Skeletal muscle cell (primary cell): ENCODE measurements around the gene CCL26.

Experiments
- DNase-seq: peaks from one replicate; pipeline ENCODE4 v3.0.0-alpha.2; 2010; ENCODE audit warnings: low read depth
- H3K4me3 ChIP-seq: 2 replicates; pipeline ENCODE4 v1.5.1; 2011; ENCODE audit warnings: low read depth, mild to moderate bottlenecking, control low read depth, low read length, moderate library complexity

Gene CCL26

GRCh38 chr7:75772081-75773077 lies at the start of gene CCL26:
Gene CCL26 (minus strand): TSS chr7:75772211. CDS start chr7:75772176, 35 bp downstream.
- peak; percentile 70 for DNase-seq
- H3K4me3 ChIP-seq = no peak within 1 kb of the TSS

DNA sequence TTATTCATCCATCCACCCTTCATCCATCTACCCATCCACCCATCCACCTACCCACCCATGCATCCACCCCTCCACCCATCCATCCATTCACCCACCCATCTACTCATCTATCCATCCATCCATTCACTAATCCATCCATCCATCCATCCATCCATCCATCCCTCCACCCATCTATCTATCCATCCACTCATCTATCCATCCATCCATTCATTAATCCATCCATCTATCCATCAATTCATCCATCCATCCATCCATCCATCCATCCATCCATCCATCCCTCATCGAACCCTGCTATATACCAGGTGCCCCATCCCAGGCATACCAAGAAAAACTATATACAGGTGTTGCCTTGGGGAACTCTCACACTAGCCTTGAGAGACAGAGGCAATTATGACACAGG lies 48.7 kb upstream of the CCL26 start:
- H3K4me3 ChIP-seq = no peak overlapping the region
- DNase-seq = no peak

- no peak overlapping the region for H3K4me3 ChIP-seq
- DNase-seq = no peak
Observed at GRCh38 chr7:75819711-75820110, 47.7 kb upstream of the CCL26 start.

GRCh38 chr7:75818472-75818871 lies 46.5 kb upstream of the CCL26 start:
- H3K4me3 ChIP-seq = no peak overlapping the region
- no peak for DNase-seq

- no peak overlapping the region for H3K4me3 ChIP-seq
- no peak for DNase-seq
Observed at GRCh38 chr7:75817116-75817515, 45.1 kb upstream of the CCL26 start.

DNA sequence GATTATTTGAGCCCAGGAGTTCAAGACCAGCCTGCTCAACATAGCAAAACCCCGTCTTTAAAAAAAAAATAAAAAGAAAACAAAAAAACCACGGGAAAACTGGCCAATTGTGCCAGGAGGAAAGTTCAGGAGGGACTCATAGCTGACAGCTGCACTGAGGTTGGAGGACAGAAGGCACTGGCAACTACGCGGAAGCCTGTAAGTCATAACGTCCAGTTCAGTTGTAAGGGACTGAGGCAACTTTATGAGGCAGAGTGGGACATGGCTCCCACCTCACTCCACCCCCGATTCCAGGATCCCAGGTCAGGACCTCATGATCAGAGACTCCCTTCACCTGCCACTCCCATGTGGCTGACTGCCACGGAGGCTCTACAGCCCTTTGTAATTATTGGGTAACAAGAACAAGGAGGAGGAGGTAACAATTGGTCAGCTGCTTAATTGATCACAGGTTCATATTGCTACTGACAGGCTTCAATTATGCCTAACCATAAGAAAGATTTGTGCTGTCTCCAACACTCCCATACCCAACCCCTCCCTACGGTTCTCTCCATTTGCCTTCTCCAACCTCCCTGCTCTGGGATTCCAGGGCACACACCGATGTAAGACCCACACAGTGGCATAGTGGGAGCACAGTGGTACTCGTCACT lies 43.5 kb upstream of the CCL26 start:
- no peak for DNase-seq
- no peak overlapping the region for H3K4me3 ChIP-seq

- no peak for DNase-seq
- no peak overlapping the region for H3K4me3 ChIP-seq
Observed at GRCh38 chr7:75814407-75814947, 42.5 kb upstream of the CCL26 start.

- DNase-seq = no peak
- H3K4me3 ChIP-seq = no peak within 1 kb of the TSS
Observed at GRCh38 chr7:75813781-75814236, 41.8 kb upstream of the CCL26 start, which contains the start of gene CCL24. Gene CCL24 (minus strand): TSS chr7:75813806. CDS start chr7:75813715, 91 bp downstream.

DNA sequence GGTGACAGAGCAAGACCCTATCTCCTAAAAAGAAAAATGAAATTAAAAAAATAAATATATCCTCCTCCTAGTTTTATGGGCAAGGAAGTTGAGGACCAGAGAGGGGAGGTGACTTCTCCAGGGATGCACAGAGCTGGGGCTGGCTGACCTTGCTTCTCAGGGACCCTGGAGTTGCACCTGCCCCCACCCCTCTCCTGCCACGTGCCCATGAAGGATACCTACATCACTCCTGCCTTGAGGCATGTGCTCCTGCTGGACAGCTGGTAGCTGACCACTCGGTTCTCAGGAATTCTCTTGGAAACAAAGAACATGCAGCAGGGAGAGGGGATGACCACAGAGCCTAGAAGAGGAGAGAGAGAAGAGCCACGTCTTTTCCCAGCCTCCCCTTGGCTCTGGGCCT lies 41.1 kb upstream of the CCL26 start:
- no peak for DNase-seq

DNA sequence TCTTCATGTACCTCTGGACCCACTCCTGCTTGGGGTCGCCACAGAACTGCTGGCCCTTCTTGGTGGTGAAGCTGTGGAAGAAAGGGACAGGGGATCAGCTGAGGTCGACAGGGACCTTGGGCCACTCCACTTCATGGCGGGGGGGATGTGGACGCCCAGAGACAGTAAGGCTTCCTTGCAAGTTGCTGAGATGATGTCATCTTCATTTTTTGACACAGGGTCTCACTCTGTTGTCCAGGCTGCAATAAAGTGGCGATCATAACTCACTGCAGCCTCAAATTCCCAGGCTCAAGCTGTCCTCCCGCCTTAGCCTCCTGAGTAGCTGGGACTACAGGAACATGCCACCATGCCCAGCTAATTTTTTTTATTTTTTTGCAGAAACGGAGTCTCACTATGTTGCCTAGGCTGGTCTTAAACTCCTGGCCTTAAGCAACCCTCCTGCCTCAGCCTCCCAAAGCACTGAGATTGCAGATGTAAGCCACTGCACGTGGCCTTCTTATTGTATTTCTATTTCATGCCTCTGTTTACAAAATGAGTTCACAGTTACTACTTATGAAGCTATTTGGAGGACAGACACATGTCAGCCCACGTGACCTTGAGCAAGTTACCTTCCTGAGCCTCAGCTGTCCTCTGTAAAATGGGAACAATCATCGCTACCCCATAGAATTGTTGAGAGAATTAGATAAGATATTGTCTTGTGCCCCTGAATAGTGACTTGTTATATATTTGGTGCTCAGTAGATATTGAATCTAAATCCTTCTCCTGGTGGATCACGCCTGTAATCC lies 40.1 kb upstream of the CCL26 start:
- H3K4me3 ChIP-seq = no peak overlapping the region
- no peak for DNase-seq

More for the DNA sequence above, 41.1 kb upstream of the CCL26 start:
- no peak overlapping the region for H3K4me3 ChIP-seq

- DNase-seq = no peak
- H3K4me3 ChIP-seq = no peak overlapping the region
Observed at GRCh38 chr7:75809396-75809795, 37.4 kb upstream of the CCL26 start.

DNA sequence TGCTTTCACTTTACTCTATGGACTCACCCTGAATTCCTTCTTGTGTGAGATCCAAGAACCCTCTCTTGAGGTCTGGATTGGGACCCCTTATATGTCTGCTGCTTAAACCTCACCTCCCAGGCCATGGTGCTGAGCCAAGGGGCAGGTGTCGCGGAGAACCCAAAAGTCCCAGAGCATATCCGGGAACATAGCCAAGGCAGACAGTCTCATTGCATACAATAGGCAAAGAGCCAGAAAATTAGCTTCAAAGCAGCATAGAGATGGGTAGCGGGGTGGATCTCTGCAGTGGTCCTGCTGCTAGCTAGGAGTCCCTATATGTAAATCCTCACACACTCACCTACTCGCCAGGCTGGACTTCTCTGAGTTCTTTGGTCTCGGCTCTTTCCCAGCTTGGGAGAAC lies 36.1 kb upstream of the CCL26 start:
- no peak overlapping the region for H3K4me3 ChIP-seq
- DNase-seq = no peak

DNA sequence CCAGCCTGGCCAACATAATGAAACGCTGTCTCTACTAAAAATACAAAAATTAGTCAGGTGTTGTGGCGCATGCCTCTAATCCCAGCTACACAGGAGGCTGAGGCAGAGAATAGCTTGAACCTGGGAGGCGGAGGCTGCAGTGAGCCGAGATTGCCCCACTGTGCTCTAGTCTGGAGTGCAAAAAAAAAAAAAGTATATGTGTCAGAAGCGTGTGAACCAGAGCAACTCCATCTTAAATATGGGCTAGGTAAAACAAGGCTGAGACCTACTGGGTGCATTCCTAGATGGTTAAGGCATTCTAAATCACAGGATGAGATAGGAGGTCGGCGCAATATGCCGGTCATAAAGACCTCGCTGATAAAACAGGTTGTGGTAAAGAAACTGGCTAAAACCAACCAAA lies 35.4 kb upstream of the CCL26 start:
- DNase-seq = no peak
- H3K4me3 ChIP-seq = no peak overlapping the region

DNA sequence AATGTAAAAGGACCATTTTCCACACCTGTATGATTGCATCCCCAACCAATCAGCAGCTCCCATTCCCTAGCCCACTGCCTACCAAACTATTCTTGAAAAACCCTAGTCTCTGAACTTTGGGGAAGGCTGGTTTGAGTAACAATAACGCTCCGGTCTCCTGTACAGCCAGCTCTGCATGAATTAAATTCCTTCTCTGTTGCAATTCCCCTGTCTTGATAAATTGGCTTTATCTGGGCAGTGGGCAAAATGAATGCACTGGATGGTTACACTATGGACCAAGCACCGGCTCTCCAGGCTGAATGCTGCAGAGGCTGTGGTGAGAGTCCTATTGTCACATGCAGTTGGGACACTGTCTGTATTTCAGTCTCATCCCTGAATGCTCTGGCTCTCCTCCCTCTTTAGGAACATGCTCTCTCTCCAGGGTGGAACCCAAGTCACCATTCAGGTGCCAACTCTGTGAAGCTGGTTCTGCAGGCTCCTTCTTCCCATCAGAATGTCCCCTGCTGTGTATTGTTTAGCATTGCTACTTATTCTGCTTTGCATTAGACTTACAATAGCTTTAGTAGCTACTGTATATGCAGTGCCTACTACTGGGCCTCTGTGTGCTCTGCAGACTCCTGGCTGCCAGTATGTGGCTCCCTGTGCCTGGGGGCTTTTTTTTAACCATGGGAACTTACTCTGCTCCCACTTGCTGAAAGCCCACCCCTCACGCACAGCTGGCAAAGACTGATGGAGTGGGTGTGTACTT lies 34.7 kb upstream of the CCL26 start:
- DNase-seq = no peak
- no peak overlapping the region for H3K4me3 ChIP-seq

DNA sequence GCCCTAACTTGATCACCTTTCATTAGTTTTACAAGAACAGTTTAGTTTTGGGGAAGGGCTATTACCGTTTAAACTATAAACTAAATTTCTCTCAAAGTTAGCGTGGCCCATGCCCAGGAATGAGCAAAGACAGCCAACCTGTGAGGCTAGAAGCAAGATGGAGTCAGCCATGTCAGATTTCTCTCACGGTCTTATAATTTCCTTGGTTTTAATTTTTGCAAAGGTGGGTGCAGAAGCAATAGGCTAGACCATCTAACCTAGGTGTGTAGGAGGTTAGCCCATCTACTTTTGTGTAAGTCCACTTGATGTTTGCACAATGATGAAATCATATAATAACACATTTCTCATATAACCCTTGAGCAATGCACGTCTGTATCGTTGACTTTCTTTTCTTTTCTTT lies 32.7 kb upstream of the CCL26 start:
- DNase-seq = no peak
- no peak overlapping the region for H3K4me3 ChIP-seq

DNA sequence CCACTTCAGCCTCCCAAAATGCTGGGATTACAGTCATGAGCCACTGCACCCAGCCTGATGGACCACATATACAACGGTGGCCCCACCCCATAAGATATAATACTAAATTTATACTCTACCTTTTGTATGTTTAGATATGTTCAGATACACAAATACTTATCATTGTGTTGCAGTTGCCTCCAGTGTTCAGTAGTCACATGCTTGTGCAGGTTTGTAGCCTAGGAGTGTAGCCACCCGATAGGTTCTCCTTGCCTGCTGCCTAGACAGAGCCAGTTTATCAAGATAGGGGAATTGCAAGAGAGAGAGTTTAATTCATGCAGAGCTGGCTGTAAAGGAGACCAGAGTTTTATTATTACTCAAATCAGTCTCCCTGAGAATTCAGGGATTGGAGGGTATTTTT lies 32.0 kb upstream of the CCL26 start:
- no peak overlapping the region for H3K4me3 ChIP-seq
- DNase-seq = no peak

DNA sequence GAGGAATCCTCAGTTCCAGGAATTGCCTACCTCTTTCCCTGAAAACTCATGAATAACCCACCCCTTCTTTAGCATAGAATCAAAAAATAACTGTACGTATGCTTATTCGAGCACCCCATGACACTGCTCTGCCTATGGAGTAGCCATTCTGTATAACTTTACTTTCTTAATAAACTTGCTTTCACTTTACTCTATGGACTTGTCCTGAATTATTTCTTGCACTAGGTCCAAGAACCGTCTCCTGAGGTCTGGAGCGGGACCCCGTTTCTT lies 30.5 kb upstream of the CCL26 start:
- H3K4me3 ChIP-seq = no peak overlapping the region
- DNase-seq = no peak

DNA sequence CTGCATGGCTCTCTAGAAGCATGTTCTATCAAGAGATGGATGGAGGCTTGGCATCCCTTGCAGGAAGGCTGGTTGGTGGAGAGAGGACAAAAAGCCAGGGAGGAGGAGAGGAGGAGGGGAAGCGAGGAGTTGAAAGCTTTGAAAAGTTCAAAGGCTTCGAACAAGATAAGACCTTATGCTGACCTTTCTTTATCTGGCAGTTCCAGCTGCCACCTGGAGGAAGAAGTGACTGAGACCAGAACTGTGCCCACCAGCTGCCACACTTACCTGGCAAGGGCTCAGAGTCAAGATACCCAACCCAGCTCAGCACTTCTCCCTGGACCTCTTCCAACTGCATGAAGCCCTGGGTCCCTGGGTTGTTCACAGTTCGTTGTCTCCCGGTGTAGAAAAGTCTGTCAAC lies 26.8 kb upstream of the CCL26 start:
- DNase-seq = no peak

GRCh38 chr7:75796420-75796819 lies 24.4 kb upstream of the CCL26 start:
- DNase-seq = no peak

More for the DNA sequence above, 26.8 kb upstream of the CCL26 start:
- no peak overlapping the region for H3K4me3 ChIP-seq

More at GRCh38 chr7:75796420-75796819, 24.4 kb upstream of the CCL26 start:
- H3K4me3 ChIP-seq = no peak overlapping the region
